GM19351 (cell line): ENCODE measurements around the gene SPI1.

Experiments
- ATAC-seq: cut with Tn5 transposase; IDR thresholded peaks from one replicate; pipeline ENCODE4 v1.9.1; 2021; ENCODE audit warnings: mild to moderate bottlenecking, moderate library complexity; ENCODE audit not compliant: unreplicated experiment

SPI1 gene

DNA sequence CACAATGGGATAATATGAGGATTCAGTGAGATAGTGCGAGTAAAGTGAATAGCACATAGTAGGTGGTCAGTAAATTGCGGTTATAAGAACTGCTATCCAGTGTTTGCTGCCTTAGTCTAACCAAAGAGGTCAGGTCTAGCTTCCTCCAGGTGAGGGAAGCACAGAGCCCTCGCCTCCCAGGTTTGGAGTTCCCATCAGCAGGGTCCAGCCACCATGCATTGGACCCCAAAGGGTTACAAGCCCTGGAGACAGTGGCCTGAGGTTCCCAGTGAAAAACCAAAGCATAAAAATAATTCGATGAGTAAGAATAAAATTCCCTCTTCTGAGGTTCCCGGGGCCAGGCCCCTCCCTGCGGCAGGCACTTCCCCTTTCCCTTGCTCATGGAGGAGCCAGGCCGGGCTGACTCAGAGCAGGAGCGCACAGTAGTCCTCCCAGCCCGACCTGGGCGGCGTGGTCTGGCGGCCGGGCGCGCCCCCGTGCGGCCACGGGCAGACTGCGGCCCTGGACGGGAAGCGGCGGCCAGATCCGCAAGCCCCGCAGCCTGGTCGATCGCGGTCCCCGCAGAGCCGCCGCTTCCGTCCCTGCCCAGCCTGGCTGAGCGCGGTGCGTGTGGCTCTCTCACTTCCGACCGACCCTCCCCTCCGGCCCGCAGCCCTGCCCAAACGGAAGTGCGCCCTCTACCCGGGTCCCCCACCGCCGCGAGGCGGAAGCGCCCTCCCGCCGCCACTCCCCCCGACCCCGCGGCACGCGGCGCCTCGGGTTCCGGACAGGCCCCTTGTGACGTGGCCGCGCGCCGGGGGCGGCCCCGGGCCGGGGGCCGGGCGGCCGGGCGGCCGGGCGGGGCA is 29.6 kb upstream of the SPI1 start, which contains the start of gene SLC39A13:
TSS of gene SLC39A13 (plus strand) at position 845 of the 845 bp plus-strand sequence. CDS start 1,505 bp downstream, outside the sequence.
- peak; percentile 78 for ATAC-seq

DNA sequence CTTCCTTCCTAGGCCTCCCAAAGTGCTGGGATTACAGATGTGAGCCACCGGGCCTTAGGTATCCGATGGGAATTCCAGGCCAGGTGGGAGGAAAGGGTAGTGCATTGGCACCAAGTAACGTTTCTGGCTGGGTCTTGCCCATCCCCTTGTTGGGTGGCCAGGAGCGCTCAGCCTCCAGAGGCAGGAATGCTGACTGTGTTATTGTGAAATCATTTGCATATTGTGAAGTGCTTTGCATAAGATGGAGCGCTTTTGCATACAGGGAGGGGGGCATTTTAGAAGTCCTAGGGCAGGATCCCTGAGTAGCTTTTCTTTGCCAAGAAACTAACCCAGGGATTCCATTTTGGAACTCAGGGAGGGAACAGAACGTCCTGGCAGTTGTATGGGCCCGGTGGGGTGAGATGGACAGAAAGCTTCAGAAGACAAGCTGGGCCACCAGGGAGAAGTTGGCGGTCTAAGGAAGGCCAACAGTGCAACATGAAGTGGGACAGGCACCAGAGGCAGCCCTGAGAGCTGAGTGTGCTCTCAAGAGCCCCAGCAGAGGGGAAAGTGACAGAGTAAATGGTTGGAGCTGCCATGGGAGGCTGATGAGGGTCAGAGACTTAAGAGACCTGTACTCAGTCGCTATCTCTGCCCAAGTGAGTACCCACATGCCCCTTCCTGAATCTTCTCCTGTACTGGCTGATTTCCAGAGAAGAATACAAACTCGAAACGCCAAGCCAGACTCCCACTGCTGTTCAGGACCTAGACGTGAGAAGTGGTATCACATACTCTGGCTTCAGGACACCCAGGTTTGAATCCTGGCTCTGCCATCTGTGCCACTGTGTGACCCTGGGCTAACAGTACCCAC is 28.8 kb upstream of the SPI1 start:
- ATAC-seq = no peak

DNA sequence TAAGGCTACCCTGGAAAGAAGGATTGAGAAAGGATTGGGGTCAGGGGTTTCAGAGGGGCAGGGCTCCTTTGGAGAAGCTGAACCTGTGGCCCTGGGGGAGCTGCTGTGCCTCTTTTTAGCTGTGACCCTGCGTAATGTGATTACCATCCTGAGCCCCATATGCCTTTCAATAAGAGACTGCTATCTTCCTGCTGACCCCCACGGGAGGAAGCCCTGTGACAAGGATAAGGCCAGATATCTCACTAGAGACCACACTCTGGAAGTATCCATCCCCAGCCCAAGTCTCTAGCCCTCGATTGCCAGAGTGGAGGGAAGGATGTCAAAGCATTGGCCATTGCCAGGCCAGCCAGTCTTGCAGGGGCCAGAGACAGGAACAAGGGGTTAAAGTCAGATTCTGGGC is 25.2 kb upstream of the SPI1 start:
- no peak for ATAC-seq

DNA sequence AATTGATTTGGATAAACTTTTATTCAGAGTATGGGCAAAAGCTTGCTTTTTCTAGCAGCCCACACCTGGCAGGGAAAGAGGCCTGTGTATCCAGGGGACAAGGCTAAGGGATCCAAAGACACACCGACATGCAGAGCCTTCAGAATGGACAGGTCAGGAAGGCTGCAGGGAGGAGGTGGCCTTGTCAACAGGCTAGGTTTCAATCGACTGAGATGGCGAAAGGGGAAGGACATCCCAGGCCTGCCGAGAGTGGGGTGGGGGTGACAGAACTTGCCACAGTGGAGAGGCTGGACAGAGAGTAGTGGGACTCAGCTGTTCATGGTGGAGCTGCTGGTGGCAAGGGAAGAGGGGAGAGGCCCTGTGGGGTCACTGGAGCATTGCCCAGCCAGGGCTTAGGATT is 24.8 kb upstream of the SPI1 start:
- no peak for ATAC-seq

DNA sequence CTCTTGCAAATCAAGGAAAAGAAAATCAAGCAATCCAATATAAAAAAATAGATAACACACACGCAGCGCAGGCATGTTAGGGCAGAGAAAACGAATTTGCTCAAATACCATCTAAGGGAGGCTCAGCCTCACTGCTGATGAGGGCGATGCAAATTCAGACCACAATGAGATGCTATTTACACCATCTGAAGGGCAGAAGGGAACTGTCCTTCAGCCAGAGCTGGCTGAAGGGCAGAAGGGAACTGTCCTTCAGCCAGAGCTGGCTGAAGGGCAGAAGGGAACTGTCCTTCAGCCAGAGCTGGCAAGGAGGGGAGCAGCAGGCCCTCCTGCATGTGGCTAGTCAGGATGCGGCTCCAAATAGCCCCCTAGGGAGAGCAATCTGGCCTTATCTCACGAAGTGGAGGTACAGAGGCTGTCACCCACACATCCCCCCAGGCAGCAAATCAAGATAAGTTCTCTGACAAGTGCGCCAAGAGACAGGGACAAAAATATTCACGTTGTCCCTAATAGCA is 22.5 kb upstream of the SPI1 start:
- peak; percentile 74 for ATAC-seq

DNA sequence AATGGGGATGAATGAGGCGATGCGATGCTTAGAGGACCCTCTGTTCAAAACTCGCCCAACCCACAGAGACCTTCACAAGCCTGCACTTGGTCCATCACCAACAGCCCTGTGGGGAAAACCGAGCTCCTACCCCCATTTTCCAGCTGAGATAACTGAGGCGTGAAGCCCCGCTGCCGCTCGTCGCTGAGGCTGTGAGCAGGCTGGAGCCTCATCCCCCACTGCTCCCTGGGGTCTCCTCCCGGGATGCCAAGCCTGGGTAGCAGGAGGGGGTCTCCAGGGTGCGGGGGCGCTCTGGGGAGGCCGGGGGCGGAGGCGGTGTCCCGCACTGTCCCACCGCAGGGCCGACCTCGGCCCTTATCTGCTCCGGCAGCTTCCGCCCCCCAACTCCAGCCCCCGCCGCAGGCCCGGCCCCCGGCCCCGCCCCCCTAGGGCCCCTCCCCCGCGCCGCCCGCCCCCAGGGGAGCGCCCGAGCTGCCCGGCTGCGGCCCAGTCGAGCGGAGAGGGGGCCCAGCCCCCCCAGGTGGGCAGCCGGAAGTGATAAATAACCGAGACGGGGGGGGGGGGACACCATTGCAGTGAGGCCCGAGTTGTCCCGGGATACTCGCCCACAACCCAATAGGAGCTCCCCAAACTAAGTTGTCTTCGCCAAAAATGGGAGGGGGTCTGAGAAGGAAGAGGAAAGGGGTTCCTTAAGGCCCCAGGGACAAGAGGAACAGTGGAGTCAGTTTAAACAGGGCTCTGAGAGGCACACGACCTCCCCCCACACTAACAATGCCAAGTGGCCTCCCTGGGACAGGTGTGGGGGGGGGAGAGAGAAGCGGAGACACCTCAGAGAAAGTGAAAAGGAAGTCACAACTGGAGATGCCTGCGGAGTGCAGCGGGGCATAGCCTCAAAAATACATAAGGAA is 21.8 kb upstream of the SPI1 start:
- peak; percentile 50 for ATAC-seq

DNA sequence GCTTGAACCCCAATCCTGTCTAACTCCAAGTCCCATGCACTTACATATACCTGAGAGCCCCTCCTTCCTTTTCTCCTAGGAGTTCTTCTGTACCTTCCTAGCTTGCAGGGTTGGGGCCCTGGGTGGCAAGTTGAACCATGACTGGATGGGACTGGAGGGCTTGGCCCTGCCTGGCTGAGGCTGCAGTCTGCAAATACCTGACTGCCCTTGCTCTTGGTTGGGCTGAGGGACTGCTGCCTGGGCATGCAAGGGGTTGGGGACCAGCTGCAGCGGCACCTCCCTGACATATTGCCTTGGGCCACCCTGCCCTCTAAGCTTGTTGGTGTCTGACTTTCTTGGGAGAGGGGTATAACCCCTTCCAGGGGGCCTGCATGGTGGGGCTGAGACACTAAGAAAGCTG is 20.2 kb upstream of the SPI1 start:
- ATAC-seq = no peak

DNA sequence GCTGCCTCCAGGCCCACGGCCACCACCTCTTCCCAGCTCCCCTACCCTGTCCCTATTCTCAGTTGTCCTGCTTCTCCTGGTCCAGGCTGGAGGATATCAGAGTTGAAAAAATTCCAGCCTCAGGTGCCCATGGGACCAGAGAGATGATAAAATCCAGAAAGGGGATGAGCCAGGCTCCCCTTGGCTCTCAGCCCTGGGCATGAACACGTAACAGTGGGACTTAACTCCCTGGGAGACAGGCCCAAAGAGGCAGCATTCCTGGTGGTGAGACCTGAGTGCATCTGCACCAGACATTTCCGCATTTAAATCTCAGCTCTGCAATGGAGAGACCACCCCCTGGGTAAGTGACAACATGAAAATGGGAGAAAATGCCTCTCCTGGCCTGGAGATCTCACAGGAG is 19.7 kb upstream of the SPI1 start:
- ATAC-seq = no peak

DNA sequence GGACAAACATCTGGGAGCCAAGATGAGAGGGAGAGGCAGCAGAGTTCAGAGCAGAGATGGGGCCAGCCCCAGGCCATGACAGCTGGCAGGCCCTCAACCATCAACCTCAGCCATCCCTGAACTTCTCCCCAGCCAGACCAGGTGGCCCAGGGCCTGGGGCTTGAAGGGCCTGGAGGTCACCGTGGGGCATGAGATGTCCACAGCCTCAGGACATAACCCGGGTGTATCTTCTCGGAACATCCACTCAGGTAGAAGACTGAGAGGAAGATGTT is 17.6 kb upstream of the SPI1 start:
- ATAC-seq = no peak

DNA sequence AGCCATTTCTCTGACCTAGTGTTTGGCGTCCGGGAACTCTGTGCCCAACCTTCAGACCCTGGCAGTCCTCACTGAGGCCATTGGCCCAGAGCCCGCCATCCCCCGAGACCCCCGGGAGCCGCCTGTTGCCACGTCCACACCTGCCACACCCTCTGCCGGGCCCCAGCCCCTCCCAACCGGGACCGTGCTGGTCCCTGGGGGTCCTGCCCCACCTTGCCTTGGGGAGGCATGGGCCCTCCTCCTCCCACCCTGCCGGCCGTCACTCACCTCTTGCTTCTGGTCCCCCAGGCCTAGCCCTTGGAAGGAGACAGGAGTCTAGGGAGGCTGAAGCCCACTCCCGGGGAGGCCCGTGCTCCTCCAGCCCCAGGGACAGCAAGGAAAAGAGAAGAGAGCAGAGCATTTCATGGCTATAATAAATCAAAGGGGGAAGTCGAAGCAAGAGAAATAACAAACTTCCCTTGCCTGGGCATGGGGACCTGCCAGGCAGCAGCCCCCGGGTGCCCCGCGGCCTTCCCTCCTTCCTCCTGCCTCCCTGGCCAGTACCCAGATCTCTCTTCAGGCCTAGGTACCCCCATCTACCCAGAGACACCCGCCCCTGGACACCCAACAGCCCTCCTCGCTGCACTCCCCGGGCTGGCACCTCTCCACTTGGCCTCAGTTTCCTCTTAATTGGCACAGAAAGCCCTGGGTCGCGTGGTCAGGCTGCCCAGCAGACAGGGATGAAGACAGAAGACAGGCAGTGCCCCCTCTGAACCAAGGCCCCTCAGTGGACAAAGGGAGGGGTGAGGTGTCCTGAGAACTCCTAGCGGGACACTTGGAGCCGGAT is 17.1 kb upstream of the SPI1 start:
- no peak for ATAC-seq

DNA sequence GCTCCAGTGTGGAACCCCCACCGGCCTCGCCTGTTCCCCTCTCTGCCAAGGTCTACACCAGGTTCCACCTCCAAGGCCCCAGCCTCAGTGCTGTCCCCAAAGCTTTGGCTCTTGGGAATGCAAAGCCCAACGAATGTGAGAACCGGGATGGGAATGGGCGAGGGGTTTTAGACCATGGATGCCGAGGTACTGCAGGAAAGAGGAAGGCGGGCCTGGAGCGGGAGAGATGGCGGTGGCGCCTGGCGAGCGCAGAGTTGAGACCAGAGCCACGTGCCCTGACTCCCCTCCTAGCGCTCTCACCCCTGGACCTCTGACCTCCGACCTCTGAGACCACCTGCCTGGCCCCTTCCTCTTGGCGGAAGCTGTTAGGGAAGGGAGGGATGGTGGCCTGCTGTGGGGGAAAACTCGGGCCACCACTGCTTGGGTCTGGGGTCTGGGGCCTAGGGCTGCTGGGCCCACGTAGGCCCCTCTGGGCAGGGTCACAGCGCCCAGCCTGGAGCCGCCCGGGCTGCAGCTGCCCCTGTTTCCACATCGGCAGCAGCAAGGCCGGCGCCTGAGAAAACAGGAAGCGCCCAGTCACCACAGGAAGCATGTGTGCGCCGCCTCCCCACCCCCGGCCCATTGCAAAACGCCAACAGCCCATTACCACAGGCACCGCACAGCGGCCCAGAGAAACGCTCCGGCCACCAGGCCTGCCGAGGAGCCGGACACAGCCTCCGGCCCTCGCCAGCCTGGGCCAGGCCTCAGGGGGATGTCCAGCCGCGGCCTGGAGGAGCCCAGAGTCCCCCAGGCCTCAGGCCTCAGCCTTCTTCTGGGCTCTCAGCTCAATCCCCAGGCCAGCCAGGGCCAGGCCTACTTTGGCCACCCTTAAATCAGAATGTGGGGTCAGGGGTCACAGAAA is 16.2 kb upstream of the SPI1 start:
- ATAC-seq = peak; percentile 57

DNA sequence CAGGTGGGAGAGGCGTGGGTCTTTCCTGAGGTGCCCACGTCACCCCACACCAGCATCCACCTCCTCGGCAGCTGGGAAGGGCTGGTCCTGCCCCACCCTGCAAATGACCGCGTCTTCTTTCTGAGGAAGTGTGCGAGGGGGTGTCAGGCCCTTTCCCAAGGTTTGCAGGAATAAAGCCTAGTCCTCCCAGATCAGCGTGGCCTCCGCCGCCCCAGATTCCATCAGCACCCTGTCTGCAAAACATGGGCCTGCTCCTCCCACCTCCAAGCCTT is 15.6 kb upstream of the SPI1 start:
- no peak for ATAC-seq

DNA sequence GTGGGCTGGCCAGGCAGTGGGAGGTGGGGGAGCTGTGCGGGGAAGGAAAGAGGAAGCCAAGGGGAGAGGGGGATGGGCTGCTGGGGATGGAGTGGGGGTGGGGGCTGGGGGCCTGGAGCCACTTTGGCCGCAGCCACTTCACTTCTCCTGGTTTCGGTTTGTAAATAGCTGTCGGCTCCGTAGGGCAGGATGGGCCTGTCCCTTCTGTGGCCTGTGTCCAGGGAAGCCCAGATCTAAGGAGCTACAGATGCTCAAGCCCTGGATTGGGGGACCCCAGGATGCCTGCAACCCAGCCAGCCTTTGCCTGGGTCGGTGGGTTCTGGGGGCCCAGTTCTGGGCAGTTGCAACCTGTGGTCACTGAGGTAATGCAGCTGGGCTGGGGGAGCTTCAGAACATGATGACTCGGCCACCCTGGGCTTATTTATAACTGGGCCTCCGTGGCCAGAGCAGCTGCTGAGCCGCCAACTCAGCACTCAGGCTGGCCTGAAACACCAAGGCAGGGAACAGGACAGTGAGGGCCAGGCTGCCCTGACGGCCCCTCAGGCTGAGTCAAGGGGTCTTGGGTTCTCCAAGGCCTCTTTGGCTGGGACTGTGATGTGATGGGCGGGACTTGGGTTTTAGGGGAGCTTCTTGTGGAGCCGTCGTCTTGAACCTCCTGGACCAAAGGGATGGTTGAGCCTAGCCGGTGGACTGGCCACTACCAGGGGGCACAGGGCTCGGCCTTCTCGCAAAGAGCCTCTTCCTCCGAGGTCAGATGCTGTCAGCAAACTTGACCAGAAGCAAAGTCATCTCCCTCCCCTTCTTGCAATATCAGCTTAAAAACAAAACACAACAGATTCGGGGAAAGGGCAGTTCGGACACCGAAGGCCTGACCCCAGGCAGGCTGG is 15.1 kb upstream of the SPI1 start:
- ATAC-seq = no peak

DNA sequence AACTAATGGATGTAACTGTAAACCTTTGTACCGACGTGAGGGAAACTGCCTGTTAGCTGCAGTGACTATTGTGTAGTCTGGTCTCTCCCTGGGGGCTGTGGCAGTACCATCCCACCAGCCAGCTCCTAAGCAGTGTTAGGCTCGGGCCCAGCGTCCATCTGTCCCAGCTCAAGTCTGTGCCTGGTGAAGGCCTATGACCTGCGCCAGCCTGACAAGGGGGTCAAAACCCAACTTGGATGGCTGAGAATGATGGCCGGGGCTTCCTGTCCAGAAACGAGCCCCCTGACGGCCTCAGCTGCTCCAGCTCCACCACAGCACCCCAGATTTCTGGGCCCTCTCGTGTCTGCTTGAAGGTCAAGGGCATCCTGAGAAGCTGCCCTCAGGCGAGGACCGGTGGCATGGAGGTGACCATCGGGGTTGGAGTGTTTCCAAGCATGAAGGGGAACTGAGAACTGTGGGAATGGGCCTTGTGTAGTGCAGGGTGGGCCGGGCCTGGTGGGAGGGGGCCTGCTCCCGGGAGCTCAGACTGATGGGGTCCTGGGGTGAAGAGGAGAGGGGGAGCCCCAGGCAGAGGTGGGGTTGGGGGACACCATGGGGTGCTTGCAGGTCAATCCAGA is 14.3 kb upstream of the SPI1 start:
- ATAC-seq = no peak

DNA sequence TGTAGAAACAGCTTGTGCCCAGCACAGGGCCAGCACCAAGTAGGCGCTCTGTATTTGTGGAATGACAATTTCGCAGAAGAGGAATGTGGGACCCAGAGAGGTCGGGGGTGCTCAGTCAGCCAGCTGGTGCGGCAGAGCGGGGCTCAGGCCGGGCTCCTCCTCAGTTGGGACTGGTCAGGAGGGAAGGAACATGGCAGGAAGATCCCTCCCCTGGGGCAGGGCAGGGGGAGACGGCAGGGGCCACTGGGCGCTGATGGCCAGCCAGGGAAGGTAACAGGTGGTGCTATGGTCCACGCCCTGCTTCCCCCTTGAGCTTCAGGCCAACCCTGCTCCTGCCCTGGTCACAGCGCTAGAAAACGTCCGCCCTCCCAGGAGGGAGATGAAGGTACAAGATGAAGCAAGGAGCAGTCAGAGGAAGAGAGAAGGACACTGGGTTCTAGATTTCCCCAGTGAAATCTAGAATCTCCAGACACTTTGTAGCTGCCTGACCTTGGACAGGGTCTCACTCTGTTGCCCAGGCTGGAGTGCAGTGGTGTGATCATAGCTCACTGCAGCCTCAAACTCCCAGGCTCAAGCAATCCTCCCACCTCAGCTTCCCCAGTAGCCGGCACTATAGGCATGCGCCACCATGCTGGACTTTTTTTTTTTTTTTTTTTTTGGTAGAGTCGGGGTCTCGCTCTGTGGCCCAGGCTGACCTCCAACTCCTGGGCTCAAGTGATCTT is 13.5 kb upstream of the SPI1 start:
- ATAC-seq = no peak

DNA sequence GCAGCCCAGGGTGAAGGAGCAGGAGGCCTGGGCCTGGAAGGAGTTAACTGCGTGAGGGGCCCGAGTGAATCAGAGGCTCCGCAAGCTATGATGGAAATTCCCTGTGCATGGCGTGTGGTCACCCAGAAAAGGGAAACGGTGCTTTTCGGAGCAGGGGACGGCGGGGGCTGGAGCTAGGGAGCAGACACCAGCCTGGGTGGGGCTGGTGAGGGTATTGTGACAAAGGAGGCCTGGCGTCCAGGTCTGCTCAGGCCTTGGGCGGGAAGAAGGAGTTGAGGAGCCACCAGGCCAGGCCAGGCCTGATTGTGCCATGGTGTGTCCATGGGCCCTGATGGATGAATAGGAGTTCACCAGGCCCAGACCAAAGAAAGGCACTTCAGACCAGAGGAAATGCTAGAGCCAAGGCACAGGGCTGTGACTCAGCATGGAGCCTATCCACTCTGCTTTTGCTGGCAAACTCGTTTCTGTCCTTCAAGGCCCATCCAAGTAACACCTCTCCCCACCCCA is 12.8 kb upstream of the SPI1 start:
- ATAC-seq = peak; percentile 49

DNA sequence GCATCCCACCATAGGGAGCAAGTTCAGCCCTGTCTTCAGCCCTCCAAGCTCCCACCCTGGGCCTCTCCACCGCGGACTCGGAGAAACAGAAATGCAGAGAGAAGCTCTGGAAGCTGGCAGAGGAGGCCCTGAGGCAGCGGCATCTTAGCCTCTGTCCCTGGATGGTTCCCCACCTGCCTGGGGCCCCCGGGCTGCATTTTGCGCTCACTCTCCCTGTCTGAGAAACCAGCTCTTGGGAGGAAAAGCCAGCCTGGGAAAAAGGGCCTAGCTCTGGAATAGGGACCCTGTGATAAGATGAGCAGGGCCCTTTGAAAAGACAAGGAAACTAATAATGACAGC is 12.0 kb upstream of the SPI1 start:
- ATAC-seq = no peak
